GM18520 (cell line): Measurements from ENCODE around the gene SPIN2A.
"Not testable (repeated sequence)": the region's sequence is repeated elsewhere in the genome, so short reads cannot be mapped to it uniquely, and the experiment has no call there.

Source experiments
- ATAC-seq: cut with Tn5 transposase; IDR thresholded peaks from one replicate; pipeline ENCODE4 v1.9.1; 2021; ENCODE audit not compliant: unreplicated experiment

SPIN2A gene

GRCh38 chrX:57137073-57137472, at the start of gene SPIN2A:
Gene SPIN2A (minus strand): TSS chrX:57137397. CDS start chrX:57136597, 800 bp downstream.
- not testable (repeated sequence) for ATAC-seq

- ATAC-seq: no peak
These were observed 41.4 kb upstream of the SPIN2A start for GRCh38 chrX:57178605-57179004.

GRCh38 chrX:57177070-57177469, 39.9 kb upstream of the SPIN2A start:
- no peak for ATAC-seq

GRCh38 chrX:57172544-57172943, 35.3 kb upstream of the SPIN2A start:
- ATAC-seq: no peak

GRCh38 chrX:57156397-57157049, 19.3 kb upstream of the SPIN2A start:
- ATAC-seq: no peak

- ATAC-seq: no peak
These were observed 18.0 kb upstream of the SPIN2A start for GRCh38 chrX:57155171-57155570.

GRCh38 chrX:57152222-57152621, 15.0 kb upstream of the SPIN2A start:
- not testable (repeated sequence) for ATAC-seq

GRCh38 chrX:57138674-57139073, 1.5 kb upstream of the SPIN2A start:
- ATAC-seq: no peak

- no peak for ATAC-seq
These were observed 304 bp upstream of the SPIN2A start for GRCh38 chrX:57137501-57137900.

- not testable (repeated sequence) for ATAC-seq
These were observed 608 bp downstream of the SPIN2A start for GRCh38 chrX:57136589-57136988.

GRCh38 chrX:57135287-57135686, 1.9 kb downstream of the SPIN2A start:
- ATAC-seq: no peak

GRCh38 chrX:57134702-57135101, 2.5 kb downstream of the SPIN2A start:
- ATAC-seq: no peak

GRCh38 chrX:57133706-57134105, 3.5 kb downstream of the SPIN2A start:
- no peak for ATAC-seq

- ATAC-seq: not testable (repeated sequence)
These were observed 3.9 kb downstream of the SPIN2A start for GRCh38 chrX:57133284-57133683.

GRCh38 chrX:57132046-57132445, 5.2 kb downstream of the SPIN2A start:
- no peak for ATAC-seq

GRCh38 chrX:57121816-57122215, 15.4 kb downstream of the SPIN2A start:
- no peak for ATAC-seq

- ATAC-seq: peak; percentile 99
These were observed 15.9 kb downstream of the SPIN2A start, which contains the start of gene SPIN2B for GRCh38 chrX:57121162-57121755. Gene SPIN2B (minus strand): TSS chrX:57121548.

- not testable (repeated sequence) for ATAC-seq
These were observed 16.5 kb downstream of the SPIN2A start for GRCh38 chrX:57120619-57121161.

GRCh38 chrX:57119416-57119815, 17.8 kb downstream of the SPIN2A start:
- no peak for ATAC-seq

- not testable (repeated sequence) for ATAC-seq
These were observed 19.6 kb downstream of the SPIN2A start for GRCh38 chrX:57117566-57117965.

GRCh38 chrX:57104921-57105398, 32.2 kb downstream of the SPIN2A start:
- ATAC-seq: no peak

- no peak for ATAC-seq
These were observed 32.8 kb downstream of the SPIN2A start for GRCh38 chrX:57104406-57104805.
